ENCODE data around the gene WNT1. TPM values are rescaled to one million over a fixed set of nuclear protein-coding genes. Genes with fewer than 3 reads are reported as not detected.
A peak's percentile ranks its signal among the peaks of the same experiment; 100 is the strongest.

The WNT1 gene
- polyA plus RNA-seq, 3 donors, result not detected

DNA sequence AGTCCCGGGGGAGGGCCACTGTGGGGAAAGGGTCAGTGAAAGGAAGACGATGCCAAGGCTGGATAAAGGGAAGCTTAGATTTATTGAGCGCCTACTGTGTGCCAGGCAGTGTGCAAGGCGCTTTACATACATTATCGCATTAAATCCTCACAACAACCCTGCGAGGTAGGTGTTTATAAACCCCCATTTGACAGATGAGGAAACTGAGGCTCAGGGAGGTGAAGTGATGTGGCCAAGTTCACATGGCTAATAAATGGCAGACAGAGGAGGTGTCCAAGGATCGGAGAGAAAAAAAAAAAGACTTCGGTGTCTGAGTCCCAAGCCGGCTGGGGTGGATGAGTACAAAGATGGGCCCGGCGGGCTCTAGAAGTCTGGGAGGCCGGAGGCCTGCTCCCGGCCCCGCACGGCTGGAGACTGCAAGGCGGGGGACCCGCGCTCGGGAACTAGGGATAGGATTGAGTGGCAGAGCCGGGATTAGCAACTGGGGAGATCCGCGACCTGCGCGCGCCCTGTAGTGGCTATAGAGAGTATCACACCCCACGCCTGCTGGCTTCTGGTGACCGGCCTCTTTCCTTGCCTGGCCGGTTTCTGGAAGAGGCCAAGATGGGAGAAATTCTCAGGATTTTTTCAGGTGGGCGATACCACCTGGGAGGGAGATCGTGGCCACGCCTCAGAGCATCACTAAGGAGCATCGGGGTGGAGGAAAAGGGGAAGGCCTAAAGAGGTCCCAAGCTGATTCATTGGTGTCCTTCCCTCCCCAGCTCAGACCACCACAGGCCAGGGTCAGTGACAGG is 17.2 kb downstream of the WNT1 start:
- DNase-seq (ENCODE audit: extremely low read depth in 1 of 11, low read depth in 9 of 11, low spot score in 4 of 11), result peak in 9 of 11 donors; percentile 66 to 88 (median 77)

DNA sequence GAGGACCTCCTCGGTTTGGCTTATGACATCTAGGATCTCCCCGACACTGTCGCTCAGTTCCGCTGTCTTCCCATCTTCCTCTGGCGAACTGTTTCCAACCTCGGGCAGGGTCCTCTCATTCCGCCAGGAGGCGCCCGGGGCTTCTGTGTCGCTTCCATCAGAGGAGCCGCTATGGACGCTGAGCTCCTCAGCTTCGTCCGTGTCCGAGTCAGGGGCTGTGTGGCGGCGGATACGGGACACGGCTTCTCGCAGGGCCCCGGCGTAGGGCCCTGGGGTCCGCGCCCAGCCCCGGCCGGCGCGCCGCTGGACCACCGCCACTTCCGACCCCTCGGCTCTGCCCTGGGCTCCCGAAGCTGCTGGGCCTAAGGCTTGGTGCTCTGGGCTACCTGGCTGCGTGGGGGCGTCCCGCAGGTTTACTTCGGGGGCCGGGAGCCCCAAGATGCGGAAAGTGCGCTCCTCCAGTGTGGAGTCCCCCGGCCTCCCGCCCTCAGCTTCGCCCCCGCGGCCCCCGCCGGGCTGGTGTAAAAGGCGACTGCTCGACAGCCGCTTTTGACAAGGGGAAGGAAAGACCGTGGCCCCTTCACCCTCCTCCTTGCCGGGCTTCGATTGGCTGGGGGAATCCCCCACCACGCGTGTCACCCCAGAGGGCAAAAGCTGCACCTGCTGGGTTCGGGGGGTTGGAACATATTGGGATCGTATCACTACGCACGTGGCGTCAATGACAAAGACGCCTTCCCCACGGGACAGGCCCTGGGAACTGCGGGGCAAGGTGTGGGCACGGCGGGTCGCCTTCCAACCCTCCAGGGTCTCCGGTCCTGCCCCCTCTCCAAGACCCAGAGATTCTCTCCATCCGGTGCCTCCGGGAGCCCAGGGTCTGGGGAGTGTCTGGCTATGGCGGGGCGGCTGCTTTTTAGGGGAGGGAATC is 18.9 kb downstream of the WNT1 start:
- peak in 3 of 11 donors; percentile 67 to 77 (median 70) for DNase-seq (ENCODE audit: extremely low read depth in 1 of 11, low read depth in 9 of 11, low spot score in 4 of 11)

- no peak for DNase-seq (ENCODE audit: extremely low read depth in 1 of 11, low read depth in 9 of 11, low spot score in 4 of 11)
Observed at GRCh38 chr12:48997719-48998496, 19.8 kb downstream of the WNT1 start.

GRCh38 chr12:48998497-48999353 is 20.6 kb downstream of the WNT1 start:
- no peak for DNase-seq (ENCODE audit: extremely low read depth in 1 of 11, low read depth in 9 of 11, low spot score in 4 of 11)

GRCh38 chr12:48999371-49000131 is 21.4 kb downstream of the WNT1 start, which contains the start of gene DDN:
Gene DDN, minus strand, starts transcription at chr12:48999375. Its CDS starts 88 bp downstream, at chr12:48999287.
- DNase-seq (ENCODE audit: extremely low read depth in 1 of 11, low read depth in 9 of 11, low spot score in 4 of 11), result no peak

GRCh38 chr12:49000346-49000745 is 22.2 kb downstream of the WNT1 start:
- no peak for DNase-seq (ENCODE audit: extremely low read depth in 1 of 11, low read depth in 9 of 11, low spot score in 4 of 11)

DNA sequence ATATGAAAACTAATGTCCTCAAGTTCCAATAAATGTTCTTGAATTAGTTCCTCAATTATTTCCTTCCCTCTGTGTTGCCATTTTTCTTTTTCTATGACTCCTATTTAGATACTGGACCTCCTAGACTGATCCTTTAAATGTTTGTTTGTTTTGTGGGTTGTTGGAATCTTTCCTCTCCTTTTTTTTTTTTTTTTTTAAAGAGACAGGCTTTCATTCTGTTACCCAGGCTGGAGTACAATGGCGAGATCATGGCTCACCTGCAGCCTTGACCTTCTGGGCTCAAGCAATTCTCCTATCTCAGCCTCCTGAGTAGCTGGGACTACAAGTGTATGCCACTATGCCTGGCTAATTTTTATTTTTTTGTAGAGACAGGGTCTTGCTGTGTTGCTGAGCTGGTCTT is 30.8 kb downstream of the WNT1 start:
- DNase-seq (ENCODE audit: extremely low read depth in 1 of 11, low read depth in 9 of 11, low spot score in 4 of 11), result no peak

DNA sequence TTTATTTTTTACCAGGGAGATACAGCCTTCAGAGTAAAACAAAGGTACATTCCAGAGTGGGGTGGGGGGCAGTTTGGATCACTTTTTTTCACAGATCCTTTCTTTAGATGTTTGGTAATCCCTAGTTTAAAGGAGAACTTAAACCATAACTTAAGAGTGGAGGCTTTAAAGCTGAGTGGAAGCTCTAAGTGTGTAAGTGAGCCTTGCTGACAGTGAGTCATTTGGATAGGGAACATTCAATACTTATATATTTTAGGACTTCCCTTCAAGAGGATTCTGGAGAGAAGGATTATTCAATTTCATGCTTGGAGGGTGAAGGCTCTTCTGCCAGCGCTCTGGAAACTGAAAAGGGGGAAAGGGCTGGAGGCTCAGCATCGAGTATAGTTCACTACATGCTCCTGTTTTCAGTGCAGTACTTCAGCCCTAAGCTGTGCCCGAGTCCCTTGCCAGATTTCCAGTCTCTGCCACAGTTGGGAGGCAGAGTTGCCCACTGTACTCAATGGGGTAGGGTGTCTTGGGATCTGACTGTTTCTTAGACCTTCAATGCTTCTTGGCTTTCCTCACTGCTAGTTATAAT is 32.1 kb downstream of the WNT1 start:
- DNase-seq (ENCODE audit: extremely low read depth in 1 of 11, low read depth in 9 of 11, low spot score in 4 of 11), result no peak

GRCh38 chr12:49012739-49013138 is 34.6 kb downstream of the WNT1 start:
- DNase-seq (ENCODE audit: extremely low read depth in 1 of 11, low read depth in 9 of 11, low spot score in 4 of 11), result no peak

DNA sequence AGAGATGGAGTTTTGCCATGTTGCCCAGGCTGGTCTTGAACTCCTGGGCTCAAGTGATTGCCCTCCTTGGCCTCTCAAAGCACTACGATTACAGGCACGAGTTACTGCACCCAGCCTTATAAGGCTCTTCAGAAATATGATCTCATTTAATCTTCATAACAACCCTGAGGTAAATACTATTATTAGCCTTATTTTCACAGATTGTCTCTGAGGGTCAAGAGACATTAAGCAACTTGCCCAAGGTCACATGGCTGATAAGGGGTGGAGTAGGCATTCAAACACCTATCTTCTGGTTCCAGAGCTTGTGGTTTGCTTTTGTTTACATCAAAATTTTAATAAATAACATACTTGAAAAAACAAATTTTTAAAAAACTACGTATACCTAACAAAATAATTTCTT is 35.3 kb downstream of the WNT1 start:
- no peak for DNase-seq (ENCODE audit: extremely low read depth in 1 of 11, low read depth in 9 of 11, low spot score in 4 of 11)

- no peak for DNase-seq (ENCODE audit: extremely low read depth in 1 of 11, low read depth in 9 of 11, low spot score in 4 of 11)
Observed at GRCh38 chr12:49014547-49014946, 36.4 kb downstream of the WNT1 start.

GRCh38 chr12:49015196-49015595 is 37.1 kb downstream of the WNT1 start:
- DNase-seq (ENCODE audit: extremely low read depth in 1 of 11, low read depth in 9 of 11, low spot score in 4 of 11), result no peak

DNA sequence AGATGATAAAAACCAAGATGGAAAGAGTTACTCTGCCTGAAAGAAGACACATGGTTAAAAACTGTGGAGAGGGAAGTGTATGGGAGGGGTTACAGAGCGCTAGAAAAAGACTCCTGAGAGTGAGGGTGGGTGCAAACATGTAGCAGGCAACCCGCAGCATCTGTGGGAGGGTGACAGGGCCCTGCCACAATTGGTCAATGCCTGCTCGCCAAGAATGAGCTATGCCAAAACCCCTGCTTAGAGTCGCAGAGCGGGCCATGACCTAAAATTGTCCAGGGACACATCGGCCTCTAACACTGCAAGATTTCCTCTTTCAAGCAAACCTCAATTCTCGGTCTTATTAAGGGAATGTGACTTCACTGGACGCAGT is 39.8 kb downstream of the WNT1 start:
- no peak for DNase-seq (ENCODE audit: extremely low read depth in 1 of 11, low read depth in 9 of 11, low spot score in 4 of 11)

GRCh38 chr12:49018261-49019119 is 40.4 kb downstream of the WNT1 start, which contains the start of gene PRKAG1:
Gene PRKAG1, minus strand, starts transcription at chr12:49018776. Its CDS starts 36 bp downstream, at chr12:49018740.
- DNase-seq (ENCODE audit: extremely low read depth in 1 of 11, low read depth in 9 of 11, low spot score in 4 of 11), result peak; percentile 90 to 97 (median 95)

DNA sequence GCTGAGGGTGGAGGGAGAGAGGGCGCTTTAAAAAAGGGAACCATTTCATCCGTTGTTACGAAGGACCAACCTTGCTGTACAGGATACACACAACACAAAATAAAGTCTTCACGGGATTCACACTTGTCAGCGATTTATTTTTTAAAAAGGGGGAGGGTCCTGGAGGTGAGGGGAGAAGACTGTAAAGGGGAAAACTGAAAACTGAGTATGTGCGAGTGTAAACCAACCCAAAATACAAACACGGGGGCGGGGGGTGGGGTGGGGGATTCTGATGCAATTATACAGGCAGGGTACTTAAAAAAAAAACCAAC is 41.0 kb downstream of the WNT1 start:
- no peak for DNase-seq (ENCODE audit: extremely low read depth in 1 of 11, low read depth in 9 of 11, low spot score in 4 of 11)

All from renal cortex interstitium (tissue), 11 donors.